Regular cardiac myocyte (primary cell): Measurements from ENCODE around the gene KCNK18. TPM values are rescaled to one million over a fixed set of nuclear protein-coding genes. Genes with fewer than 3 reads are reported as not detected.

Experiments
- total RNA-seq: library from RNA; depleted of rRNA; stranded (reverse); fragments of >200 nt; gene quantifications from 2 replicates; pipeline ENCODE4 v1.2.3, GENCODE V29; 2014

KCNK18 gene
- total RNA-seq = not detected in 2 replicates

GRCh38 chr10:117197189-117197588 lies at the start of gene KCNK18:
Gene KCNK18, plus strand, starts transcription at chr10:117197489. Its CDS starts 0 bp downstream, at chr10:117197489.

DNA sequence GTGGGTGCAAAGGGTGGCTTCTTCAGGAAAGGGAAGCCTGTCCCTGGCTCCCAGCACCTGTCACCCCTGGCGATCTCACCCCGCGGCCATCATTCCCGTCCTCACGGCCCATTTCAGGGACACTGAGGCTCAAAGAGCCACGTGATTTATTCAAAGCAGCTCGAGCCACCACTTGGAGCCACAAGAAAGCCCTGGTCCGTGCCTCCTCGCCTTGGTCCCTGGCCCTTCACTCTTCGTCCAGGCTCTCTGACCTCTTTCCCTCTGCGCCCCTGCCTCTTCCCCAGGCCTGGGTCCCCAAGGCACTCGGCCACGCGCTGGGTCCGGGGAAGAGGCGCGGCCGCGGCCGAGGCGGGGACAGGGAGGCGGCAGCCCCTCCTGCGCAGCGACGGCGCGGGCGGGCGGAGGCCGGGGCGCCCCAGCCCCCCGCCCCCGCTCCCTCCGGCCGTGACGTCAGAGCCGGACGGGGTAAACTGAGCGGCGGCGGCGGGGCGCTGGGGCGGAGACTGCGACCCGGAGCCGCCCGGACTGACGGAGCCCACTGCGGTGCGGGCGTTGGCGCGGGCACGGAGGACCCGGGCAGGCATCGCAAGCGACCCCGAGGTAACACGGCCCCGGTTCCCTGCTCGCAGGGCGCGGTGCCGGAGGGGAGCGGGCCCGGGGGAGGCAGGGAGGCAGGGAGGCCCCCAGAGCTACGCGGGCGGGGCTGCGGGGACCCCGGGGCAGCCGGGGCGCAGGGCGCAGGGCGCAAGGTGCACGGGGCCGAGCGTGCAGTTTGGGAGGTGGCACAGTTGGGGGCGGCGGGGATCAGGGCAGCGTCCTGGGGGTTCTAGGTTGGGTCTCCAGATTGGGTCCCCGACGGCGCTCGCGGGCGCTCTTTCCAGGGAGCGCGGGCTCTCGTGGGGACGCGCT lies 43.6 kb downstream of the KCNK18 start, which contains the start of gene SLC18A2:
SLC18A2 (plus strand) TSS at position 494 of the 909 bp plus-strand sequence. CDS start 580 bp downstream, outside the sequence.

Other genes with a start within 250 kb of the KCNK18 start
- gene SHTN1, start 192.3 kb upstream of the KCNK18 start, total RNA-seq = 1.2 and 2.5 TPM in 2 replicates
- not detected in 2 replicates for gene VAX1, start 59.2 kb upstream of the KCNK18 start, total RNA-seq
- gene SLC18A2, start 43.6 kb downstream of the KCNK18 start, total RNA-seq = not detected in 2 replicates
- gene PDZD8, start 178.0 kb downstream of the KCNK18 start, total RNA-seq = 13.5 and 18.2 TPM in 2 replicates